ENCODE data around the gene UPK3BL2. TPM values are rescaled to one million over a fixed set of nuclear protein-coding genes. Genes with fewer than 3 reads are reported as not detected.
"Not testable (repeated sequence)": the region's sequence is repeated elsewhere in the genome, so short reads cannot be mapped to it uniquely, and the experiment has no call there.

Gene UPK3BL2, protein sequence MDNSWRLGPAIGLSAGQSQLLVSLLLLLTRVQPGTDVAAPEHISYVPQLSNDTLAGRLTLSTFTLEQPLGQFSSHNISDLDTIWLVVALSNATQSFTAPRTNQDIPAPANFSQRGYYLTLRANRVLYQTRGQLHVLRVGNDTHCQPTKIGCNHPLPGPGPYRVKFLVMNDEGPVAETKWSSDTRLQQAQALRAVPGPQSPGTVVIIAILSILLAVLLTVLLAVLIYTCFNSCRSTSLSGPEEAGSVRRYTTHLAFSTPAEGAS
- polyA plus RNA-seq (2011; rRNA removed): 1.4 and 1.7 TPM in 2 replicates
- polyA plus RNA-seq (2012; cell fraction: cytosol; rRNA removed): 4.9 and 6.1 TPM in 2 replicates
- 110 and 148 TPM in 2 replicates for polyA plus RNA-seq (2012; cell fraction: nucleus; rRNA removed)
- polyA plus RNA-seq (2017; fragmentation: RNase III; extraction: RNeasy Plus Mini Kit Qiagen cat#74134 plus additional on column Dnase treatment): 3.3 to 3.9 TPM (median 3.7 TPM) in 3 replicates
- polyA minus RNA-seq (2011; rRNA and poly(A)+ RNA removed): 2.1 and 3.9 TPM in 2 replicates

DNA sequence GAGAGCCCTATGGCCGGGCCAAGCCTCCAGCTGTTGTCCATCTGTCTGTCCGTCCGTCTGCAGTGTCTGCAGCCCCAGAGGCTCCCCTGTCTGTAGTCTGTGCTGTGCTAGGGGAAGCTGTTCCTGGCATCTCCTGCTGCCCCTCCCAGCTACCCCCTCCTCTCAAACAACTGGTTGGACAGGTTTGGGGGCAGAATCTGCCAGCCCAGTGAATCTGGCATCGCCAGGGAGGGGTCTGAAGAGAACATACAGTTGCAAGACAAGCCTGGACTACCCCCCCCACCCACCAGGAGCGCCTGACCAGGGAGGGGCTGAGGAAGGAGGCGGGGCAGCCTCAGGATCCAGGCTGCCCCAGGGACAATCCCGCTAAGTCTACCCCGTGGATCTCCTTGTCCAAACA is at the start of gene UPK3BL2:
Gene UPK3BL2, minus strand, starts transcription at position 101 of the 400 bp plus-strand sequence. Its CDS starts 60 bp downstream, at position 41.
- ATAC-seq: 0 out of 6 replicates have a peak, but pooled peaks of 1 of the 2 experiments have one; percentile 10
- H3K4me2 ChIP-seq; FAIRE-seq; H3K4me3 ChIP-seq; POLR2A ChIA-PET; DNase-seq (ENCODE audit: low read depth in 1 of 2, low spot score in 1 of 2); H3K4me1 ChIP-seq; H3K27ac ChIP-seq; CTCF ChIA-PET; H3K9me3 ChIP-seq: not testable (repeated sequence)
- no CpG with 5 or more reads among the region's 8 CpGs for WGBS (ENCODE audit: missing lambda C conversion rate)

DNA sequence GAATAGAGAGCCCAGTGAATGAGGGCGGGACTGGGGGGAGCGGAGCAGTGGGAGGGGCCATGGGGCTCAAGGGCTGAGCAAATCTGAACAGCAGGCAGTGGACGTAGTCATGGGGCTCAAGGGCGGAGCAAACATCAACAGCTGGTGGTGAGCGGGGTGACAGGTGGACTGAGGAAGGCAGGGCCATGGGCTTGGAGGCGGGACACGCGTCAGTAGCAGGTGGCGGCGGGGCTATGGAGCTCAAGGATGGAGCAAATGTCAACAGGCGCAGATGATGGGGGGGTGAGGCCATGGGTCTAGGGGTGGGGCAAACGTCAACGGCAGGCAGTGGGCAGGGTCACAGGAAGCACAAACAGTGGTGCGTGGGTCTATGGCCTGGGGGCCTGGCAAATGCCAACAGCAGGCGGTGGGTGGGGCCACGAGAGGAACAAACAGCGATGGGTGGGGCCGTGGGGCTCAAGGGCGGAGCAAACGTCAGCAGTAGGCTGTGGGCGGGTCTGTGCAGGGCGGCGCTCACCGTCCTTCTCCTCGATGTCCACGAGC is 49.1 kb upstream of the UPK3BL2 start:
- FAIRE-seq; H3K4me3 ChIP-seq; H3K9me3 ChIP-seq; POLR2A ChIA-PET; H3K4me2 ChIP-seq; CTCF ChIA-PET; DNase-seq (ENCODE audit: low read depth in 1 of 2, low spot score in 1 of 2); H3K27ac ChIP-seq; H3K4me1 ChIP-seq: not testable (repeated sequence)
- WGBS (ENCODE audit: missing lambda C conversion rate): 0% methylated on average over 5 of the region's 26 CpGs
- ATAC-seq: peak; percentile 68 to 84

DNA sequence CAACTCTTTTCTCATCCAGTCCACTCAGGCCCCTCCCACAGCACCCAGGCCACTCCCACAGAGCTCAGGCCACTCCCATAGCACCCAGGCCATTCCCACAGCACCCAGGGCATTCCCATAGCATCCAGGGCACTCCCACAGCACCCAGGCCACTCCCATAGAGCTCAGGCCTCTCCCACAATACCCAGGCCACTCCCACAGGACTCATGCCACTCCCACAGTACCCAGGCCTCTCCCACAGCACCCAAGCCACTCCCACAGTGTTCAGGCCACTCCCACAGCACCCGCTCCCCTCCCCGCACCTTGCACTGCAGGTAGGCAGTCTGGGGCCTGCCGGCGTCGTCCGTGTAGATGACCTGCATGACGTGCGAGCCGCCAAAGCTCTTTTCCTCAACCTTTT is 46.4 kb upstream of the UPK3BL2 start:
- H3K9me3 ChIP-seq; H3K4me3 ChIP-seq; FAIRE-seq; H3K4me2 ChIP-seq; H3K4me1 ChIP-seq; CTCF ChIA-PET; DNase-seq (ENCODE audit: low read depth in 1 of 2, low spot score in 1 of 2); H3K27ac ChIP-seq; POLR2A ChIA-PET: not testable (repeated sequence)
- peak; percentile 64 to 87 for ATAC-seq
- no CpG with 5 or more reads among the region's 9 CpGs for WGBS (ENCODE audit: missing lambda C conversion rate)

DNA sequence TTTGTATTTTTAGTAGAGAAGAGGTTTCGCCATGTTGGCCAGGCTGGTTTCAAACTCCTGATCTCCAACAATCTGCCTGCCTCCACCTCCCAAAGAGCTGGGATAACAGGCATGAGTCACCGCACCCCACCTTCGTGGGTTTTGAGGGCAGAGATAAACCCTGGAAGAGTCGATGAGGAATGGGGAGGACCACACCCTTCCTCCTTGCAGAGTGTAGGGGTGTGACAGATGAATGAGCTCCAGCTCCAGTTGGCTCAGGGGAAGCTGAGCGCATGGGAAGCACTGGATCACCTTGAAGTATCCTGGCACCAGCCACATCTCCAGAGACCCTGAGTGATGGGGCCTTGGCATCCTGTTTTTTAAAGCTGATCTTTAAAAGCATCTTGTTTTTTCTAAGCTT is 40.0 kb upstream of the UPK3BL2 start:
- H3K27ac ChIP-seq; CTCF ChIA-PET; H3K4me2 ChIP-seq; POLR2A ChIA-PET; H3K4me1 ChIP-seq; H3K9me3 ChIP-seq; ATAC-seq; H3K4me3 ChIP-seq; DNase-seq (ENCODE audit: low read depth in 1 of 2, low spot score in 1 of 2); FAIRE-seq: not testable (repeated sequence)
- WGBS (ENCODE audit: missing lambda C conversion rate): no CpG with 5 or more reads among the region's 5 CpGs

DNA sequence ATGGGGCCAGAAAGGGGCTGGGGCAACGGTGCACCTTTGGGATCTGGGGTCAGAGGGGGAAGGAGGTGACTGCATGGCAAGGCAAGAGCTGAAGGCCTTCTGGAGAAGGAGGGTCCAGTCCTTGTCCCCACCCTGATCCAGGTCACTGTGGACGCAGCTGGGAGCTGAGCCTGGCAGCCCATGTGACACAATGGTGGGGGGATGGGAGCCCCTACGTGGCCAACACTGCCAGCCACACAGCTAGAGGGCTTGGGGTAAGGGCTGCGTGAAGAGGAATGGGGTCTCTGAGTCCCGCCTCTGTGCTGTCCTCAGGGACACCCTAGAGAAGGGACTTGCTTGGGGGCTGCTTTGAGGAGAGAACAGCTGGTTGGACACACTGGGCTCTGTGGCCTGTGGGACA is 38.2 kb upstream of the UPK3BL2 start:
- FAIRE-seq; H3K4me2 ChIP-seq; POLR2A ChIA-PET; CTCF ChIA-PET; H3K4me1 ChIP-seq; DNase-seq (ENCODE audit: low read depth in 1 of 2, low spot score in 1 of 2); H3K27ac ChIP-seq; H3K4me3 ChIP-seq; H3K9me3 ChIP-seq: not testable (repeated sequence)
- 0 out of 6 replicates have a peak, but pooled peaks of 1 of the 2 experiments have one; percentile 5 for ATAC-seq
- no CpG with 5 or more reads among the region's 5 CpGs for WGBS (ENCODE audit: missing lambda C conversion rate)

DNA sequence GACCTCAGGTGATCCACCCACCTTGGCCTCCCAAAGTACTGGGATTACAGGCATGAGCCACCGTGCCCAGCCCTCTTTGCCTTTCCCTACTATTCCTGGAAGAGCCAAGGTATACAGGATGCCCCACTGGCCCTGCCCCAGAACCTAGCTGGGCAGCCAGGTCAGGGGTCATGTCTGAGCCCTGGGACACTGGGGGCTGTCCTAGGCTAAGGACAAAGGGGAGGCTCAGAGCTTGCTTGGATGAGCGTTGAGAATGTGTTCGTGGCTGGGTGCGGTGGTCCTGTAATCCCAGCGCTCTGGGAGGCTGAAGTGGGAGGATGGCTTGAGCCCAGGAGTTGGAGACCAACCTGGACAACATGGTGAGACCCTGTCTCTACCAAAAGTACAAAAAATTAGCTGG is 35.0 kb upstream of the UPK3BL2 start:
- CTCF ChIA-PET; H3K4me2 ChIP-seq; DNase-seq (ENCODE audit: low read depth in 1 of 2, low spot score in 1 of 2); H3K9me3 ChIP-seq; POLR2A ChIA-PET; H3K4me3 ChIP-seq; H3K4me1 ChIP-seq; FAIRE-seq; H3K27ac ChIP-seq: not testable (repeated sequence)
- 87% methylated on average over 5 of the region's 5 CpGs for WGBS (ENCODE audit: missing lambda C conversion rate)
- peak in 1 of 2 experiments; percentile 7; a peak in 2 of 6 replicates for ATAC-seq

DNA sequence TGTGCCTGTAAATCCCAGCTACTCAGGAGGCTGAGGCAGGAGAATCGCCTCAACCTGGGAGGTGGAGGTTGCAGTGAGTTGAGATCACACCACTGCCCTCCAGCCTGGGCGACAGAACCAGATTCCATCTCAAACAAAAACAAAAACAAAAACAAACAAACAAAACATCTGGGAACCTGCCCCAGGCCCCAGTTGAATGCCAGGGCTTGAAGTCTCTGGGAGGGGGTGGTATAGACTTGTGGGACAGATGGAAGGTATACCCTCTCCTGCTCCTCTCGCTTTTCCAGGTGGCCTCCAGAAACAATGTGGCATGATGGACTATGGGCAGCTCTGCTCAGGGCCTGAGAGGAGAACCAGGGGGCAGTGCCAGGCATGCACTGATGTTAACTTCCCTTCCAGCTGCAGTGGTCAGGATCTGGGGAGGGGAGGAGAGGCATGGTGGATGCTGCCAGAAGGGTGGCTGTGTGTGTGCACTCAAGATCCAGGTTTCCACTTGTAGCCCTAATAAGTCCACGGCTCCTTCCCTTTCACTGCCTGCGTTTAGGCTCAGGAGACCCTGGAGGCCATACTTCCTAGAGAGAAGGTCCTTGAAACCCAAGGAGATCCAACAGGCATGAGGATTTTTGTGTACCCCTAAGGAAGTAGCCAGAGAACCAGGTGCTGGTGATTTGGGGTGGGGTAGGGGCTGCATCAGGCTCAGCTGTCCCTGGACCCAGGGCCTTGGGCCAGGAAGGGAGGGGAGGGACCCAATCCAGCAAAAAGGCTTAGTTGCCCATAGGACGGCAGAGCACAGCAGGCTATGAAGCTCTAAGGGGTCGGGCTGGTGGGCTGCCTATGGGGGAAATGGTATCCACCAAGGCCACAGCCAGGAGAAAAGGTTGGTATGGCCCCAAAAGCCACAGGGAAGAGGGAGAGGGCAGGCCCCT is 34.1 kb upstream of the UPK3BL2 start:
- H3K4me1 ChIP-seq; CTCF ChIA-PET; POLR2A ChIA-PET; H3K4me2 ChIP-seq; FAIRE-seq; H3K4me3 ChIP-seq; H3K27ac ChIP-seq; H3K9me3 ChIP-seq; DNase-seq (ENCODE audit: low read depth in 1 of 2, low spot score in 1 of 2): not testable (repeated sequence)
- 75% methylated on average over 7 of the region's 7 CpGs for WGBS (ENCODE audit: missing lambda C conversion rate)
- ATAC-seq: peak in 1 of 2 experiments; percentile 3; a peak in 1 of 6 replicates

DNA sequence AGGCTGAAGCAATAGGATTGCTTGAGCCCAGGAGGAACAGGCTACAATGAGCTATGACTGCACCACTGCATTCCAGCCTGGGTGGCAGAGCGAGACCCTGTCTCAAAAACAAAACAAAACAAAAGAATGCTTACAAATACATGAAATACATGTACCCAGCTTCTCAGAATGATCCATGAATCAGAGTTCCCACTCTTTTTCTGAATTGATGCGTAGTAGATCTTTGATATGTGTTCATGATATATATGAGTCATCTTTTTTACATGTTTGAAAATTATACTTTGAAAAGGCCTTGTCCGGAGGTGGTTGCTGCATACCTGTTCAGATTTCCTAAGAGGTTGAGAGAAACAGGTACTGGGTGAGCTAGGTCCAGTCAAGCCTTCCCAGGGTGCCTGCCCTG is 32.9 kb upstream of the UPK3BL2 start:
- DNase-seq (ENCODE audit: low read depth in 1 of 2, low spot score in 1 of 2); CTCF ChIA-PET; H3K4me2 ChIP-seq; FAIRE-seq; H3K27ac ChIP-seq; ATAC-seq; H3K9me3 ChIP-seq; H3K4me3 ChIP-seq; H3K4me1 ChIP-seq; POLR2A ChIA-PET: not testable (repeated sequence)
- WGBS (ENCODE audit: missing lambda C conversion rate): no CpG with 5 or more reads among the region's 3 CpGs

DNA sequence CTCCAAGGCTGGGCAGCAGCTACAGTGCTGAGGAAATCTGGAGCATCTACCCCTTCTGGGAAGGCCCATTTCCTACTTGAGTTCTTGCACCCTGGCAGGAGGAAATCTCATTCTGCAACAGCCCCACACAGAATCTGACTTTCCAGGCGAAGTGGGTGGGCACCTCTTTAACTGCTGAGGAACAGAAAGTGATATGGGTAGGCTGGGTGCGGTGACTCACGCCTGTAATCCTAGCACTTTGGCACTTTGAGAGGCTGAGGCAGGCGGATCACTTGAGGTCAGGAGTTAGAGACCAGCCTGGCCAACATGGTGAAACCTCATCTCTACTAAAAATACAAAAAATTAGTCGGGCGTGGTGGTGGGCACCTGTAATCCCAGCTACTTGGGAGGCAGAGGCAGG is 31.1 kb upstream of the UPK3BL2 start:
- DNase-seq (ENCODE audit: low read depth in 1 of 2, low spot score in 1 of 2); CTCF ChIA-PET; H3K9me3 ChIP-seq; POLR2A ChIA-PET; H3K4me3 ChIP-seq; H3K4me1 ChIP-seq; ATAC-seq; FAIRE-seq; H3K27ac ChIP-seq; H3K4me2 ChIP-seq: not testable (repeated sequence)
- WGBS (ENCODE audit: missing lambda C conversion rate): no CpG with 5 or more reads among the region's 6 CpGs

Measured in A549 (cell line).